IPS-18c (cell line): Measurements from ENCODE around the gene CEP131.
A peak's percentile ranks its signal among the peaks of the same experiment; 100 is the strongest.

ENCODE experiments used
- H3K4me3 ChIP-seq: 2 replicates; pipeline ENCODE4 v1.7.0; 2013; ENCODE audit warnings: low read depth, mild to moderate bottlenecking, low read length, moderate library complexity; ENCODE audit not compliant: insufficient read depth
- H3K9me3 ChIP-seq: one replicate; pipeline ENCODE4 v1.6.1; 2013; ENCODE audit warnings: mild to moderate bottlenecking, low read length, moderate library complexity; ENCODE audit not compliant: control insufficient read depth, insufficient read depth

Gene CEP131

DNA sequence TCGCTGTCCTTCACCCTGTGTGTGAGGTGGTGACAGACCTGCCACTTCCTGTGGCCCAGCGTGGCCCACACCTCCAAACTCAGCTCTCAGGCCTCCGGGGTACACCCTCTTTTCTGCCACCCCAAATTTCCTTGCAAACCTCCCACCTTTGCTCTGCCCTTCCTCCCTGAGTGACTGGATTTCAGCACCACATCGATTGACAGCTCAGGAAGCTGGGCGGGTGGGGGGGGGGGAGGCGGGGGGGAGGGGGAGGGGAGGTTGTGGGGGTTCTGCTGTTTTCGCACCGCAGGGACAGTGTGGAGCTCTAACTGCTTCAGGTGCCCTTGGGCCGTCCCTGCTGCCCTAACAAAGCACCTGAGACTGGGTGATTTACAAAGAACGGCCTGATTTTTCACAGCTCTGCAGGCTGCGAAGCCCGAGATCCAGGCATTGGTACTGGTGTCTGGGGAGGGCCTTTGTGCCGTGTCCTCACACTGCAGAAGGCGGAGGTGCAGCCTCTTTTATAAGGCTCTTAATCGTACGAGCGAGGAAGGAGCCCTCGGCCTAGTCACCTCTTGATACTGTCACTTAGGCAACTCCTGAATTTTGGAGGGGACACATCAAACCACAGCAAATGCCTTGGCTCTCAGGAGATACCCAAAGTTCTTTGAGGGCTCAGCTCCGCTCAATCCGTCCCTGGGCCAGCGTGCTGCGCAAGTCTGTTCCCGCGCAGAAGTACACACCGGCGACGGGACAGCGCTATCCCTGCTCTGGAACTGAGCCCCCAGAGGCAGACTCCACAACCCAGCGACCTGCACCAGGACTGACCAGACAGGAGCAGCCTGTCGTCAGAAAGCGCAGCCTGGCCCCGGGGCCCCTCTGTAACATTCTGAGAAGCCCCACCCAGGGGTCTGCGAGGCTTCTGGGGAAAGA, 19.9 kb upstream of the CEP131 start:
- no peaks in the 10 kb centered on the region for H3K9me3 ChIP-seq

DNA sequence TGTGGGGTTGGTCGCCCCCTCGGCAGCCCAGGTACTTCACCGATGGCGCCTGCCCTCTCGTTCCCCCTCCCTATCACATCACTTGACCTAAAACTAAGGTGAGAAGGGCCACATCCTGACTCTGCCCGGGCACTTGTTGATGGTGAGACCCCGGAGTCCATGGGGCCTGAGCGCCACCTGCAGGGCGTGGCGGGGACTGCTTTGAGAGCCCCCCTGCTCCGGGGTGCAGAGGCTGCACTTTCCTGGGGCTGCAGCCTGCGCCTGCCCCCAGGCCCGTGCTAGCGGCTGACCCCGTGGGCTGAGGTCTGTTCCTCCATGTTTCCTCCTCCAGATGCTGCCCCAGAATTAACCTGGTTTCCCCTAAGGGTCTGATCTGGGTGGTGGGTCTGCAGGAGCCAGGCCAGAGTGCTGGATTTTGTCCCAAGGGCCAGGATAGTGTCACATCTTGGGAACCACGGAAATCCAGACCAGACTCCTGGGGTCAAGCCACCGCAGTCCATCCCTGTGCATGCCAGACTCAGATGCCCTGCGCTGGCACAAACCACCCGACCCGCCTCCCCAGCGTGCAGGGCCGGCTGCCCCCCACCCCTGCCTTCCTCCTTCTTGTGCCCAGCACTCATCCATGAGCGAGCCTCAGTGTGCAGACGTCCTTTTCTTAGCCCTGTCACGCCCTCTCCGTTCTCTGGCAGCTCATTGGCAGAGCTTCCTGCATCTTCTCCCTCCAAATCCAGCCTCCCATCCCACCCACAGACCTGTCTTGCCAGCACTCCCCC, 19.1 kb upstream of the CEP131 start:
- H3K9me3 ChIP-seq = no peaks in the 10 kb centered on the region
- H3K4me3 ChIP-seq = no peak overlapping the region

More for the DNA sequence above, 19.9 kb upstream of the CEP131 start:
- H3K4me3 ChIP-seq = no peak overlapping the region

DNA sequence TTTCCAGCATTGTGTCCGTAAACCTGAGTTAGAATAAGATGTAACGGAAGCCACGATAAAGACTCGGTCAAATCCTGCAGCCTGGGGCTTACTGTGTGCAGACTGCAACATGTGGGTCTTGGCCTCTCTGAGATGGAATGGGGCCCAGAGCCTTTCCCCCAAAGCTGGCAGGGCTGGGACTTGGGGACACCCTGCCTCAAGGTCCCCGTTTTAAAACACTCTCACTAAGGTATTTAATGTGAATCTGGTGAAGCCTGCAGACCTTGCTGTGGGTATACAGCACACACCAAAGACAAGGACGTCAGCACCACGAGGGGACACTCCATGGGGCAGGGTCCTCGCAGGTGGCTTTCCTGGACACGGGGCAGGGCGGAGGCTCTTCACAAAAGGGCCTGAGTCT, 18.4 kb upstream of the CEP131 start:
- H3K9me3 ChIP-seq = no peaks in the 10 kb centered on the region
- no peak overlapping the region; the same call in 1 of the 2 replicates for H3K4me3 ChIP-seq

DNA sequence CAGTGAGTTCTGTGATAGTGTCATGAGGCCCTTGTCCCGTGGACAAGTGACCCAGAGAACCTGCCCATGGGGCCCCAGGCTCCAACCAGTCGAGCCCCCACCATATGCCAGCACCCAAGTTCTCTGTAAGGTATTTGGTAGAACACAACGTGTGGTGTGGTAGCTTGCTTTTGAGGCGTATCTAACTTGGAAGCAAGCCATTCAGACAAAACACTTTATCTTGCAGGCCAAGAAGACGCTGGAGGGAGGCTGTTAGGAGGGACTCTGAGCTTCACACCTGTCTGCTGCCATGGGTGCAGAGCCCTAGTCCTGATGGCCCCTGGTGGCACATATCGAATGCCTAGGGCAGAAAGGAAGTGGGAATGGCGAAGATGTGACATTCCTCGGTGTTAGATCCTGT, 18.0 kb upstream of the CEP131 start:
- H3K4me3 ChIP-seq = no peak overlapping the region
- no peaks in the 10 kb centered on the region for H3K9me3 ChIP-seq

DNA sequence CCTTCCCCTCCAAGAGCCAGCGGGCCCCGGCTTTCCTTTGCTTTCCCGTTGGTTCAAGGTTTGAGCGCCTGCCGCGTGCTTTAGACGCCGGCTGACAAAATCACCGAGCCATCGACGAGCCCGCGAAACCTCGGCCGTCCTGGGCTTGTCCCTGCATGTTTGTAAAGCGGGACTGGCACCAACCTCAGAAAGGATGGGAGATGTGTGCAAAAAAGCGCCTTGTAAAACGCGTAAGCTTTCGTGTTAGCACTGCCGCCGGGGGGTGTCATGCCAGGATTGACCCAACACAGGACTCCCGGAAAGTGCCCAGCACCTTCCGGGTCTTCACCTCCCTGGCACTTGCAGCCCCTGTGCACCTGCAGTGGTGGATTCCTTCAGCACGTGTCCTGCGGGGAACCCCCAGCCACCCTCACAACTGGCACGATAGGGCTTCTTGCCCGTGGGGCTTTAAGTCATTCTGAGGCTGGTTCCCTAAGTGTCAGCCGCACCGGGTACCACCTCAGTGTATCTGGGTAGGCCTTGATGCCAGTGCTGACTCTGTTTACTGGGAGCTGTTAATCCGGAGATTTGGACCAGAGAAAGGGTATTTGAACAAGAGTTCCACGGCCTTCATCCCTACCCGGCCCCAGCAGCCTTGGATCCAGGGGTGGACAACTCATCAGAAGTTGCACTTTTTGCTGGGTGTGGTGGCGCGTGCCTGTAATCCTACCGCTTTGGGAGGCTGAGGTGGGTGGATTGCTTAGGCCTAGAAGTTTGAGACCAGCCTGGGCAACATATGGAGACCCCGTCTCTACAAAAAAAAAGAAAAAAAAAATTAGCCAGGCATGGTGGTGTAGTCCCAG, 17.2 kb upstream of the CEP131 start:
- Histone ChIP-seq H3K9me3 (no peaks in the 10 kb centered on the region), H3K4me3 (peak overlapping the region; percentile 95)

DNA sequence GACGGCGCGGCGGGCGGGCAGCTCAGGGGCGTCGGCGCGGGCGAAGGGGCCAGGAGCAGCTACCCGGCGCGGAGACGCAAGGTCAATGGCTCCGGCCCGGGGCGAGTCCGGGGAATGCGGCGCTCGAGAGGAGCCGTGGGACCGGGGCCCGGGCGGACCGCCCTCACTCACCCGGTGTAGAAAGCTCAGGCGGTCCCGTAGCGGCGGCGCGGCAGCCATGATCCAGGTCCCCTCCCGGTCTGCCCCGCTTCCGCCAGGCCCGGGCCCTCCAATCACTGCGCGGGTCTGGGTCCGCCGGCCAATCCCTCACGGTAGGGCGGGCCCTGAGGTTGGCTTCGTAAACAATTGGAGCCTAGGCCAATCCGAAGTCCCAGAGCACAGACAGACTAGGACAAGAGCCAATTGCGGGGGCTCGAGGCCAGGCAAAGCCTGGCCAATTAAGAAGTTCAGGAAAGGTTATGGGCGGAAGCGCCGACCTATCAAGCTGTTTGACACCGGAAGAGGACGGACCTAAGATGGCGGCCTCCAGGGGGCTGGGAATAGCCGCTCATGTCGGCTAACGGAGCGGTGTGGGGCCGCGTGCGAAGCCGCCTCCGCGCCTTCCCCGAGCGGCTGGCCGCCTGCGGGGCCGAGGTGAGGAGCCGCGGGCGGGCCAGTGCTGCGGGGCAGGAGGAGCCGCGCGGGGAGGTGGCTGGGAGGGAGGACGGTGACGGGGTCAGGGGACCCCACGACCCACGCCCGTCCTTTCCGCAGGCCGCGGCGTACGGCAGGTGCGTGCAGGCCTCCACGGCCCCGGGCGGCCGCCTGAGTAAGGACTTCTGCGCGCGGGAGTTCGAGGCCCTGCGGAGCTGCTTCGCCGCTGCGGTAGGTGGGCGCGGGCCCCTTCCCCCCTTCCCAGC, 16.3 kb upstream of the CEP131 start, which contains the start of the genes NDUFAF8 and TEPSIN:
Gene NDUFAF8 (plus strand): TSS at position 504 of the 899 bp plus-strand sequence. CDS start 46 bp downstream, at position 550.
Gene TEPSIN (minus strand): TSS at position 241 of the 899 bp plus-strand sequence. CDS start 22 bp downstream, at position 219.
- H3K4me3 ChIP-seq = peak within 1 kb of the TSS; percentile 95

DNA sequence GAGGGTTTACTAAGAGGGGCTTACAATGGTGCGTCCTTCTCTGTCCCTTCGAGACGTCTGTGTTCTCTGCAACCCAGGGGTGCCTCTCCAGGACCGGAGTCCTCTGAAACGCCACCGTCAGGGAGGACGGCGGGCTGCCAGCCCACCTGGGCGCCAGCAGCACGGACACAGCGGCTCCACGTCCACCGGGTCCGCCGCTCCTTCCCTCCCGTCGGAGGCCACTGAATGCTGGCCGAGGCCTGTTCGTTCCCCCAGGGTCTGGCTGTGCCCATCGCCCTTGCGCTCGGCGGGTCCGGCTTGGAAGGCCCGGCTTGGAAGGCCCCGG, 15.7 kb upstream of the CEP131 start:
- Histone ChIP-seq H3K4me3 (peak overlapping the region; percentile 87), H3K9me3 (no peaks in the 10 kb centered on the region)

More for the DNA sequence above, 16.3 kb upstream of the CEP131 start, which contains the start of the genes NDUFAF8 and TEPSIN:
- H3K9me3 ChIP-seq = no peaks in the 10 kb centered on the region

DNA sequence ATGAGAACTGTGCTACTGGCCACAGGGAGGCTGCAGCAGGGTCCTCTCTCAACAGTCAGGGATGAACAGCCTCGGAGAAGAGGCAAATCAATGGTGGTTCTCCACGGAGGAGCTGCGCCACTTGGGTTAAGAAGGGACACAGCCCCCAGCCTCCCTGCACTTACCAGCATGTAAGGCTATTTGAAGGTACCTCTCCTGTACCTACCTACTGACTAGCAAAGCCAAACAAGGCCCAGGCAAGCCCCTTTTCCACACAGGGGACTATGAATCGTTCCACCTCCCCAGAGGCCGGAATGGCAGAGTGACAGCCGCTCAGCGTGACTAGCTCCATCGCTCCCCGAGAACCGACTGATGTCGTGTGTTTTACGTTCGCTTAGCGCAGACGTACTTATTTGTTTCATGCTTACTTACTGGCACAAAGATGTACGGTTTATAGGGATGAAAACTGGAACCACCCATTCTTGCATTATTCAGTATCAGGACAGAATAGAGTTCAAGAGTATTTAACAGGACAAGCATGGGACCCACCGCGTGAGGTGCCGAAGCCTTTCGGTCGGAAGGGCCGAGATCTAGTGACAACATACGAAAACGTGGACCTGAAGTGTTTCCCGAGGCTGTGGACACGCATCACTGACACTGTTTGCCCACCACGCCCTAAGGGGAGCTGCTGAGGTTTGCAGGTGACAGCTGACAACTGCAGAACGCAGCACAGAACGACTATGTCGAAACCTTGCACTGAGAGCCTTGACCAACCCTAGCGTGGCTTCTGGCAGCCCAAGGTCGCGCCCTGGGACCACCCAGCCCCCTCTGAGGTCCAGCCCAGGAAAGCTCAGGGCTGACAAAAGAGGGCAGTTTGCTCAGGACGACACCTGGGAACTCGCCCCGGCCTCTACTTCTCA, 15.1 kb upstream of the CEP131 start:
- H3K9me3 ChIP-seq = no peaks in the 10 kb centered on the region
- peak overlapping the region; percentile 87 for H3K4me3 ChIP-seq

DNA sequence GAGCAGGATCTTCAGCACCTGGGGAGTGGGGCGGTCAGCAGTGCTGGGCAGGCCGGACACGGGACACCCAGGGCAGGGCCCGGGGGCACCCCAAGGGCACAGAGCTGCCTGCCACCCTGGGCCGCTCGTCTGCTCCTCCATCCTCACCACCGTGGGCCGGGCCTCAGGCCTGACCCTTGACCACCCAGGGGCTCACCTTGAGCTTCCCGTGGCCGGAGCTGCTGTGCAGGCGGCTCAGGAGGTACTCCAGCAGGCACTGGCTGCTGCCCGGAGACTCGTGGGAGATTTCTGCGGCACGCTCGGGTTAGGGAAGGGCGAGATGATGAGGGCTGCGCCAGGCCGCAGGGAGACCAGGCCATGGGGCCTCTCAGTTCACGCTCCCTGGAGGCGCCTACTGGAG, 14.0 kb upstream of the CEP131 start:
- H3K4me3 ChIP-seq = no peak overlapping the region
- no peaks in the 10 kb centered on the region for H3K9me3 ChIP-seq

DNA sequence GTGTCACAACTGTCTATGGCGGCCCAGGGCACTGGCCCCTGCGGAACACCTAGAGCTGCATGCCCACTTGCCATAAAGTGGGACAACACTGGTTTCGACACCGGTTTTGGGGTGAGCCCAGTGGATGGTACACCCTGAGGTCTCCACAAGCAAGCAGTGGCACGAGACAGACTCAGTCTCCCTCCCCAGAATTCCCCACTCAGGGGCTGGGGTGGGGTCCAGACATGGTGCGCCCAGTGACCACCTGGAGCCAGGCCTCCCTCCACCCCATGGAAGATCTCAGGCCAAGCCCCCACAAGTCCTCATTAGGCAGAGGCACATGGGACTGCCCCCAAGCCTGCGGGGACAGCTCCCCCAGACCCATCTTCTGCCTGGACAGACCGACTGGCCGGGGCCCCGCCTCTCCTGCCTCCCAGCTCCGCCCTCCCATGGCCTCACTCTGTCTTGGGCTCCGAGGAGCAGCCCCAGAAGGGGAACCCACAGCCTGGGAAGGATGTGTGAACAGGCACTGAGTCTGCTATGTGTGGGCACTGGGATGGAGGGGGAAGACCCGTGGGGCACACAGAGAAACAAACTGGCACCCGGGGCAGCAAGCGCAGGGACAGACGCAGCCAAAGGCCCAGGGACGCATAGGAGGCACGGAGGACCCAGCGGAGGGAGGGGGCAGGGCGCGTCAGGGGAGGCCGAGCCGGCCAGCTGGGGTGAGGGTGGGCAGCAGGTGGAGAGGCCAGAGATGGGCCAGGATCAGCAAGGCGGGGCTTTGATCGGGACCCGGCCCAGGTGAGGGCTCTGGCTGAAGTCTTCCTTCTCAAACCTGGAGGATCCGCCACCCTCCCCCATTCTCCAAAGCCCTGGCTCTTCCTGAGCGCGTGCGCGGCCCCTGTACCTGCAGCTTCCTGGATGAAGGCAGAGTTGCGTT, 13.3 kb upstream of the CEP131 start:
- Histone ChIP-seq H3K4me3 (no peak overlapping the region), H3K9me3 (no peaks in the 10 kb centered on the region)

DNA sequence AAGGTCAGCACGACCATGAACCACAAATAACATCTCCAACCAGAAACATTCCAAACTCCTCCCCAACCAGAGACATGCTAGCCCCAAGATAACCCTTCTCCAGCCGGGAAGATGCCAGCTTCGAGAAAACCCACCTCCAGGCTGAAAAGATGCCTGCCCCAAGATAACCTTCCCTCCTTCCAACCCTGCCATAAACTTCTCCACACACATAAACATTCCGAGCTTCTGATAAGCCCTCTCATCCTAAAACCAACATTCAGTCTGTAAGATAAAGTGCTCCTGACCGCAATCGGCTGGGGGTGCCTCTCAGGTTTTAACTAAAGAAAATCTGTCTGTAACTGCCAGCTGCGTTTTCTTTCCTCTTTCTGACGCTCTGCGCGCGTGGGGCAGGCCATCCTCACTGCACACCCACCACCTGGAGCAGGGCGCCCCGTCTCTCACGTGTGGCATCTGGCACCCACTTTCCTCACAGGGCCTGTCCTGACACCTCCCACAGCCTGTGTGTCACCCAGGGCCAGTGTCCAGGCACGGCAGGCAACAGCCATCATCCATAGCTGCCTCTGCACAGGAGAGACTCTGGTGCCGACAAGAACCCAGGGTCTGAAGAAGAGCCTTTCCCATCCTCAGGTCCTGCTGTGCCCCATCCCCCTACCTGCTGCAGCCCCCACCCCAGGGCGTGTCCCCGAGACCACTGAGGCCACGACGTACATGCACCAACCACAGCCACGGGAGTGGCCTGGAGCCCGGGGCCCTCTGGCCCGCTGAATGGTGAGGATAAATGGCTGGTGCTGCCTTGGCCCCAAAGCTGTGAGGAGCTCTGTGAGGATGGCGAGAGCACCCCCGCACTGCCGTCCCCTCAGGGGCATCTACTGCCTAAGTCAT, 12.4 kb upstream of the CEP131 start:
- H3K4me3 ChIP-seq = no peak overlapping the region
- H3K9me3 ChIP-seq = no peaks in the 10 kb centered on the region

DNA sequence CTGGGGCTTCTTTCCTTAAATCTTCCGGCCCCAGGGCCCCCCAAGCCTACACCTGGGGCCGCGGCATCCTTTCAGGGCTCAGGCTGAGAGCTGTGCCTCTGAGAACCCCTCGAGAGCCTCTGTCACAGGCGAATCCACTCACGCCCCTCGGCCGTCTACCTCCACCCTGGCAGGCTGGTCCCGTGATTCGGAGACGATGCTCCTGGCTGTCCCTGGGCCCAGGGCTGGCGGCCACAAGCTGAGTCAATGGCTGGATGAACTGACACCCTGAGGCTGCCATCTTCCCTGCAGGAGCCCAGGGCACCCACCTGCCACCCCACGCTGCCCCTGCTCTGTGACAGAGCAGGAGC, 11.7 kb upstream of the CEP131 start:
- Histone ChIP-seq H3K9me3 (no peaks in the 10 kb centered on the region), H3K4me3 (no peak overlapping the region)

DNA sequence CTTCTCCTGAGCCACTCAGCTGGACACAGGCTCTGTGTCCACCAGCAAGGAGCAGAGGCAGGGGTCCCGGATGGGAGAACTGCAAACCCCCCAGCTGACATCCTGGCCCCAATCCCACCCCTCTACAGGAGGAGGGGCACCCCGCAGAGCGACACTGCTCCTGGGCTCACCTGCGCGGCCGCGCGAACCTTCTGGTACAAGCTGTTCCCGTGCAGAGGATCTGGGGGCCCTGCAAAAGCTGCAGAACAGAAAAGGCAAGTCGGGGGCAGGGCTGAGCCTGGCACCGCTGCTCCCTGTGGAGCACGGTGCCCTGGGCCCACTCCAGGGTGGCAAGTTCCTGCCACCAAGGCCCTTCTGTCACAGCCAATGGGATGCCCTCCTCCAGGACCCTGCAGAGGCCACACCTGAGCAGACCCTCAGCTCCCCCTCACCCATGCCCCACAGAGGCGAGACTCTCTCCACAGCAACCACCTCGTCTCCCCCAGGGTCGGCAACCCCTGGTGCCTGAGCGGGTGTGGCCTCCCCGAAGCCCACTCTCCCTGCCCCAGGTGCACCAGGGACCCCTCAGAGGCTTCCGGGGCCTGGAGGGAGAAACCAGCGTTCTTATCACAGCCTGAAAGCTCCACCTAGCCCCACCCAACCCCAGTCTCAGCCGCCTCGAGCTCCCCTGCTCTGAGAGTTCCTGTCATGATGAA, 11.2 kb upstream of the CEP131 start:
- Histone ChIP-seq H3K4me3 (no peak overlapping the region), H3K9me3 (no peaks in the 10 kb centered on the region)
